ENCODE results near the gene CPN1. TPM values are rescaled to one million over a fixed set of nuclear protein-coding genes. Genes with fewer than 3 reads are reported as not detected.

CPN1 gene
- total RNA-seq, 1 donor from 2014 or later = not detected

- no peak for DNase-seq (ENCODE audit: low spot score)
- no peak overlapping the region for H3K4me3 Mint-ChIP-seq (ENCODE audit: unreplicated experiment)
- no peaks in the 10 kb centered on the region for H3K36me3 Mint-ChIP-seq (ENCODE audit: low read depth)
- TF ChIP-seq, protein P1, sequence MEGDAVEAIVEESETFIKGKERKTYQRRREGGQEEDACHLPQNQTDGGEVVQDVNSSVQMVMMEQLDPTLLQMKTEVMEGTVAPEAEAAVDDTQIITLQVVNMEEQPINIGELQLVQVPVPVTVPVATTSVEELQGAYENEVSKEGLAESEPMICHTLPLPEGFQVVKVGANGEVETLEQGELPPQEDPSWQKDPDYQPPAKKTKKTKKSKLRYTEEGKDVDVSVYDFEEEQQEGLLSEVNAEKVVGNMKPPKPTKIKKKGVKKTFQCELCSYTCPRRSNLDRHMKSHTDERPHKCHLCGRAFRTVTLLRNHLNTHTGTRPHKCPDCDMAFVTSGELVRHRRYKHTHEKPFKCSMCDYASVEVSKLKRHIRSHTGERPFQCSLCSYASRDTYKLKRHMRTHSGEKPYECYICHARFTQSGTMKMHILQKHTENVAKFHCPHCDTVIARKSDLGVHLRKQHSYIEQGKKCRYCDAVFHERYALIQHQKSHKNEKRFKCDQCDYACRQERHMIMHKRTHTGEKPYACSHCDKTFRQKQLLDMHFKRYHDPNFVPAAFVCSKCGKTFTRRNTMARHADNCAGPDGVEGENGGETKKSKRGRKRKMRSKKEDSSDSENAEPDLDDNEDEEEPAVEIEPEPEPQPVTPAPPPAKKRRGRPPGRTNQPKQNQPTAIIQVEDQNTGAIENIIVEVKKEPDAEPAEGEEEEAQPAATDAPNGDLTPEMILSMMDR (IDR thresholded peaks at IDR 0.05) = no peak
- peaks cover 4% of the 10 kb centered on the region for H3K27me3 Mint-ChIP-seq (ENCODE audit: low read depth)
- no peaks in the 10 kb centered on the region for H3K9me3 Mint-ChIP-seq (ENCODE audit: low read depth)
- no peaks in the 10 kb centered on the region for H3K4me1 Mint-ChIP-seq (ENCODE audit: low read depth)
- H3K27ac Mint-ChIP-seq (ENCODE audit: unreplicated experiment) = no peak overlapping the region
These were observed 32.8 kb upstream of the CPN1 start for GRCh38 chr10:100114460-100114859.

- Mint-ChIP-seq H3K4me3 (ENCODE audit: unreplicated experiment) (no peak overlapping the region), H3K36me3 (ENCODE audit: low read depth) (no peaks in the 10 kb centered on the region), H3K9me3 (ENCODE audit: low read depth) (no peaks in the 10 kb centered on the region), H3K4me1 (ENCODE audit: low read depth) (no peaks in the 10 kb centered on the region), H3K27ac (ENCODE audit: unreplicated experiment) (no peak overlapping the region), H3K27me3 (ENCODE audit: low read depth) (peaks cover 12% of the 10 kb centered on the region)
- TF ChIP-seq, protein P1 (IDR thresholded peaks at IDR 0.05) = no peak
- DNase-seq (ENCODE audit: low spot score) = no peak
These were observed 28.0 kb upstream of the CPN1 start for GRCh38 chr10:100109670-100110069.

GRCh38 chr10:100106865-100107264 is 25.2 kb upstream of the CPN1 start:
- H3K4me3 Mint-ChIP-seq (ENCODE audit: unreplicated experiment) = no peak overlapping the region
- no peak for DNase-seq (ENCODE audit: low spot score)
- peaks cover 11% of the 10 kb centered on the region for H3K27me3 Mint-ChIP-seq (ENCODE audit: low read depth)
- H3K27ac Mint-ChIP-seq (ENCODE audit: unreplicated experiment) = no peak overlapping the region
- TF ChIP-seq, protein P1 (IDR thresholded peaks at IDR 0.05) = no peak
- H3K9me3 Mint-ChIP-seq (ENCODE audit: low read depth) = peaks cover 5% of the 10 kb centered on the region
- H3K36me3 Mint-ChIP-seq (ENCODE audit: low read depth) = peaks cover 1% of the 10 kb centered on the region
- H3K4me1 Mint-ChIP-seq (ENCODE audit: low read depth) = no peaks in the 10 kb centered on the region

DNA sequence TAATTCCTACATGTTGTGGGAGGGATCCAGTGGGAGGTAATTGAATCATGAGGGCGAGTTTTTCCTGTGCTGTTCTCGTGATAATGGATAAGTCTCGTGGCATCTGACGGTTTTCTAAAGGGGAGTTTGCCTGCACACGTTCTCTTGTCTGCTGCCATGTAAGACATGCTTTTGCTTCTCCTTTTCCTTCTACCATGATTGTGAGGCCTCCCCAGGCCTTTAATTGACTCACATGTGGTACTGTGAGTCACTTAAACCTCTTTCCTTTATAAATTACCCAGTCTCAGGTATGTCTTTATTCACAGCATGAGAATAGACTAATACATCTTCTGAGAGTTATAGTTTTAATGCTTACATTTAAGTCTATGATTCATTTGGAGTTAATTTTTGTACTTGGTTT is 22.6 kb upstream of the CPN1 start:
- DNase-seq (ENCODE audit: low spot score) = no peak
- Mint-ChIP-seq H3K36me3 (ENCODE audit: low read depth) (peaks cover 1% of the 10 kb centered on the region), H3K27me3 (ENCODE audit: low read depth) (peaks cover 22% of the 10 kb centered on the region), H3K27ac (ENCODE audit: unreplicated experiment) (no peak overlapping the region), H3K9me3 (ENCODE audit: low read depth) (peaks cover 5% of the 10 kb centered on the region), H3K4me3 (ENCODE audit: unreplicated experiment) (no peak overlapping the region), H3K4me1 (ENCODE audit: low read depth) (peaks cover 4% of the 10 kb centered on the region)
- TF ChIP-seq, protein P1 (IDR thresholded peaks at IDR 0.05) = no peak

GRCh38 chr10:100103581-100103980 is 21.9 kb upstream of the CPN1 start:
- Mint-ChIP-seq H3K4me1 (ENCODE audit: low read depth) (peaks cover 4% of the 10 kb centered on the region), H3K27me3 (ENCODE audit: low read depth) (peaks cover 20% of the 10 kb centered on the region), H3K9me3 (ENCODE audit: low read depth) (peaks cover 5% of the 10 kb centered on the region), H3K27ac (ENCODE audit: unreplicated experiment) (no peak overlapping the region), H3K36me3 (ENCODE audit: low read depth) (peaks cover 1% of the 10 kb centered on the region), H3K4me3 (ENCODE audit: unreplicated experiment) (no peak overlapping the region)
- no peak for DNase-seq (ENCODE audit: low spot score)
- TF ChIP-seq, protein P1 (IDR thresholded peaks at IDR 0.05) = no peak

All from chondrocyte (in vitro differentiated cells).